Calu3 (cell line): Measurements from ENCODE around the gene LTBP2. TPM values are rescaled to one million over a fixed set of nuclear protein-coding genes. Genes with fewer than 3 reads are reported as not detected.

Experiments
- BruUV-seq: library from RNA; stranded (reverse); fragments of 400-500 nt; replicated peaks from 2 replicates; lab custom pipeline; 2021; lab: Mats Ljungman, UMichigan
- CTCF ChIA-PET: fragments of 300-600 bp; sonication (Branson Sonifier 250); formaldehyde crosslinking; loops from one replicate; lab custom pipeline; 2022; ENCODE audit warnings: antibody characterized with exemption; lab: Charles Lee
- DNase-seq: peaks from one replicate; pipeline ENCODE4 v3.0.0; 2022
- H3K27ac Mint-ChIP-seq: one replicate; pipeline ENCODE4 v1.8.0; 2022; ENCODE audit warnings: mixed read lengths; ENCODE audit not compliant: unreplicated experiment
- H3K27me3 Mint-ChIP-seq: one replicate; pipeline ENCODE4 v1.8.0; 2022; ENCODE audit warnings: mixed read lengths; ENCODE audit not compliant: unreplicated experiment
- H3K36me3 Mint-ChIP-seq: one replicate; pipeline ENCODE4 v1.8.0; 2022; ENCODE audit warnings: mild to moderate bottlenecking, moderate library complexity, mixed read lengths; ENCODE audit not compliant: insufficient read depth, unreplicated experiment
- H3K4me1 Mint-ChIP-seq: one replicate; pipeline ENCODE4 v1.8.0; 2022; ENCODE audit warnings: mild to moderate bottlenecking, low read depth, mixed read lengths; ENCODE audit not compliant: unreplicated experiment
- H3K4me3 Mint-ChIP-seq: one replicate; pipeline ENCODE4 v1.8.0; 2022; ENCODE audit warnings: mild to moderate bottlenecking, low read depth, moderate library complexity, mixed read lengths; ENCODE audit not compliant: unreplicated experiment
- H3K9me3 Mint-ChIP-seq: one replicate; pipeline ENCODE4 v1.8.0; 2022; ENCODE audit warnings: low read depth, mixed read lengths; ENCODE audit not compliant: unreplicated experiment
- CTCF ChIP-seq: fragments of 200-600 bp; IDR thresholded peaks from one replicate; pipeline ENCODE4 v1.8.0; 2022; ENCODE audit warnings: antibody characterized with exemption; ENCODE audit not compliant: unreplicated experiment
- intact Hi-C: fragments of 100-400 bp; cut with micrococcal nuclease; formaldehyde crosslinking; loops from one replicate; pipeline ENCODE4 v1.10.0; 2022; ENCODE audit not compliant: unreplicated experiment
- total RNA-seq: library from RNA; stranded (reverse); gene quantifications from 2 replicates; pipeline ENCODE4 v1.2.3, GENCODE V29; 2022

Gene LTBP2
- total RNA-seq, 1 experiment from 2014 or later: 4.3 TPM

GRCh38 chr14:74548881-74549280 is 63.2 kb downstream of the LTBP2 start:
- Mint-ChIP-seq H3K4me3 (no peak overlapping the region), H3K9me3 (no peaks in the 10 kb centered on the region), H3K36me3 (no peaks in the 10 kb centered on the region), H3K27ac (no peak overlapping the region), H3K4me1 (peaks cover 8% of the 10 kb centered on the region), H3K27me3 (peaks cover 31% of the 10 kb centered on the region)
- no peak for TF ChIP-seq CTCF
- DNase-seq: no peak
- CTCF ChIA-PET: no interaction called here
- BruUV-seq: no TSS peak
- intact Hi-C loops: no loop called here

GRCh38 chr14:74547331-74547927 is 64.6 kb downstream of the LTBP2 start:
- DNase-seq: no peak
- no peak for TF ChIP-seq CTCF
- BruUV-seq: no TSS peak
- H3K4me1 Mint-ChIP-seq: peaks cover 8% of the 10 kb centered on the region
- intact Hi-C loops: no loop called here
- peaks cover 27% of the 10 kb centered on the region for H3K27me3 Mint-ChIP-seq
- CTCF ChIA-PET: no interaction called here
- H3K36me3 Mint-ChIP-seq: no peaks in the 10 kb centered on the region
- no peak overlapping the region for H3K27ac Mint-ChIP-seq
- no peaks in the 10 kb centered on the region for H3K9me3 Mint-ChIP-seq
- H3K4me3 Mint-ChIP-seq: no peak overlapping the region

GRCh38 chr14:74546416-74546815 is 65.6 kb downstream of the LTBP2 start:
- Mint-ChIP-seq H3K27ac (no peak overlapping the region), H3K4me1 (peaks cover 8% of the 10 kb centered on the region), H3K9me3 (no peaks in the 10 kb centered on the region), H3K27me3 (peaks cover 27% of the 10 kb centered on the region), H3K4me3 (no peak overlapping the region), H3K36me3 (no peaks in the 10 kb centered on the region)
- CTCF ChIA-PET: no interaction called here
- no peak for TF ChIP-seq CTCF
- intact Hi-C loops: no loop called here
- no TSS peak for BruUV-seq
- DNase-seq: no peak

- Mint-ChIP-seq H3K36me3 (no peaks in the 10 kb centered on the region), H3K9me3 (no peaks in the 10 kb centered on the region), H3K27me3 (peaks cover 27% of the 10 kb centered on the region), H3K4me1 (peaks cover 8% of the 10 kb centered on the region), H3K27ac (no peak overlapping the region), H3K4me3 (no peak overlapping the region)
- intact Hi-C loops: no loop called here
- no peak for TF ChIP-seq CTCF
- CTCF ChIA-PET: interaction anchor here (0.6 kb wide), 1 partner anchor 179 kb away, joined by 4 read pairs; no protein-coding TSS in a partner anchor
- no TSS peak for BruUV-seq
- DNase-seq: no peak
Observed at GRCh38 chr14:74545386-74545785, 66.7 kb downstream of the LTBP2 start.
